ENCODE results near the gene ZNF148. TPM values are rescaled to one million over a fixed set of nuclear protein-coding genes. Genes with fewer than 3 reads are reported as not detected.

The ZNF148 gene
- total RNA-seq, 1 experiment from 2014 or later: 24.8 TPM

DNA sequence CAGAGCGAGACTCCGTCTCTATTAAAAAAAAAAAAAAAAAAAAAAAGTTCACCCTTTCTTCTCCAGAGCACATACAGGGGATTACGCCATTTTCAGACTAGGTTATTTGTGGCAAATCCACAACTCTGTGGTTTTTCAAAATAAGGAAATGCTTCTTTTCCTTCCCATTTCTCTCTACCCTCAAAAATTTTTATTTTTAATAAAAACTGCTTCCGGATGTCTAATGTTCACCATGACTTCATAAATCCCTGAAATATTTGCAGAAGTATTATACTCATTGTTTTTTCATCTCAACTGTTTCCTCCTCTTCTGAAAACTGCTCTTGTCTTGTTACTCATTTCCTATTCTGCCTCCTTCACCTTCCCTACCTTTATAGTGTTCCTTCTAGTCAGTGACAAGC, 117.6 kb downstream of the ZNF148 start:
- Histone ChIP-seq H2BK15ac (ENCODE audit: low read depth, low read length) (no peak overlapping the region), H2BK120ac (ENCODE audit: low read depth, low read length, poor library complexity, severe bottlenecking) (no peak overlapping the region), H3K23me2 (ENCODE audit: insufficient read length, low read depth, low read length, poor library complexity, severe bottlenecking) (no peaks in the 10 kb centered on the region), H4K91ac (ENCODE audit: insufficient read length, low read depth, low read length) (no peak overlapping the region), H2BK12ac (ENCODE audit: insufficient read length, low read depth, low read length) (no peak overlapping the region), H2AK5ac (ENCODE audit: insufficient read length, low read length) (no peak overlapping the region), H3K79me2 (ENCODE audit: insufficient read depth, low read length) (no peaks in the 10 kb centered on the region), H2BK20ac (ENCODE audit: low read depth, low read length, poor library complexity, severe bottlenecking) (no peak overlapping the region), H2AFZ (ENCODE audit: low read length) (no peak overlapping the region), H3K23ac (ENCODE audit: insufficient read length, low read depth, low read length) (no peak overlapping the region), H3K56ac (ENCODE audit: insufficient read length, low read depth, low read length) (no peak overlapping the region), H3K4me2 (ENCODE audit: insufficient read depth, insufficient read length, low read length) (no peak overlapping the region), H4K8ac (replicated peaks; ENCODE audit: insufficient read length, low read depth, low read length) (no peak overlapping the region), H3K4ac (ENCODE audit: low read depth, low read length) (no peak overlapping the region), H3K9me3 (ENCODE audit: control insufficient read depth, low read depth, low read length) (no peaks in the 10 kb centered on the region), H3K14ac (ENCODE audit: insufficient read depth, low read length) (no peak overlapping the region), H3K4me1 (ENCODE audit: insufficient read depth, low read length) (no peaks in the 10 kb centered on the region), H3K27me3 (ENCODE audit: insufficient read depth, low read length) (no peaks in the 10 kb centered on the region), H3T11ph (ENCODE audit: low read length) (no peak overlapping the region), H4K20me1 (ENCODE audit: control insufficient read depth, insufficient read depth, insufficient read length) (no peaks in the 10 kb centered on the region), H3K9ac (ENCODE audit: extremely low read depth, insufficient read length, low read length) (no peak overlapping the region), H3K79me1 (ENCODE audit: insufficient read depth, low read depth, low read length, poor library complexity, severe bottlenecking) (peaks cover 2% of the 10 kb centered on the region), H4K5ac (ENCODE audit: insufficient read length, low read depth, low read length) (no peak overlapping the region), H2BK5ac (ENCODE audit: insufficient read length, low read length) (no peak overlapping the region), H3K27ac (ENCODE audit: insufficient read length, low read depth, low read length) (no peak overlapping the region), H3K18ac (ENCODE audit: insufficient read length, low read depth, low read length) (no peak overlapping the region)
- WGBS (ENCODE audit: extremely low coverage, insufficient read length, low lambda C conversion rate): no CpG with 5 or more reads among the region's 4 CpGs
- no peak overlapping the region for H3K27ac Mint-ChIP-seq
- no peak overlapping the region for H3K4me3 Mint-ChIP-seq
- peaks cover 10 to 13% of the 10 kb centered on the region in 2 experiments for H3K9me3 Mint-ChIP-seq
- peaks cover 14 to 17% (median 14%) of the 10 kb centered on the region in 3 experiments for H3K36me3 Mint-ChIP-seq (ENCODE audit: insufficient read depth in 1 of 3, low read depth in 3 of 3)
- TF ChIP-seq, protein P1, sequence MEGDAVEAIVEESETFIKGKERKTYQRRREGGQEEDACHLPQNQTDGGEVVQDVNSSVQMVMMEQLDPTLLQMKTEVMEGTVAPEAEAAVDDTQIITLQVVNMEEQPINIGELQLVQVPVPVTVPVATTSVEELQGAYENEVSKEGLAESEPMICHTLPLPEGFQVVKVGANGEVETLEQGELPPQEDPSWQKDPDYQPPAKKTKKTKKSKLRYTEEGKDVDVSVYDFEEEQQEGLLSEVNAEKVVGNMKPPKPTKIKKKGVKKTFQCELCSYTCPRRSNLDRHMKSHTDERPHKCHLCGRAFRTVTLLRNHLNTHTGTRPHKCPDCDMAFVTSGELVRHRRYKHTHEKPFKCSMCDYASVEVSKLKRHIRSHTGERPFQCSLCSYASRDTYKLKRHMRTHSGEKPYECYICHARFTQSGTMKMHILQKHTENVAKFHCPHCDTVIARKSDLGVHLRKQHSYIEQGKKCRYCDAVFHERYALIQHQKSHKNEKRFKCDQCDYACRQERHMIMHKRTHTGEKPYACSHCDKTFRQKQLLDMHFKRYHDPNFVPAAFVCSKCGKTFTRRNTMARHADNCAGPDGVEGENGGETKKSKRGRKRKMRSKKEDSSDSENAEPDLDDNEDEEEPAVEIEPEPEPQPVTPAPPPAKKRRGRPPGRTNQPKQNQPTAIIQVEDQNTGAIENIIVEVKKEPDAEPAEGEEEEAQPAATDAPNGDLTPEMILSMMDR (conservative IDR thresholded peaks at IDR 0.05): no peak
- H3K27me3 Mint-ChIP-seq (ENCODE audit: low read depth): no peaks in the 10 kb centered on the region; the same call in 1 of the 2 replicates
- H3K4me1 Mint-ChIP-seq: peaks cover 2 to 5% of the 10 kb centered on the region in 2 experiments; a peak in 2 of 4 replicates
- DNase-seq: no peak

Data from H9 (cell line).